ENCODE measurements around the gene CNPY3. TPM values are rescaled to one million over a fixed set of nuclear protein-coding genes. Genes with fewer than 3 reads are reported as not detected.
A peak's percentile ranks its signal among the peaks of the same experiment; 100 is the strongest.

CNPY3 gene
- total RNA-seq, 1 donor = 33.3 TPM

DNA sequence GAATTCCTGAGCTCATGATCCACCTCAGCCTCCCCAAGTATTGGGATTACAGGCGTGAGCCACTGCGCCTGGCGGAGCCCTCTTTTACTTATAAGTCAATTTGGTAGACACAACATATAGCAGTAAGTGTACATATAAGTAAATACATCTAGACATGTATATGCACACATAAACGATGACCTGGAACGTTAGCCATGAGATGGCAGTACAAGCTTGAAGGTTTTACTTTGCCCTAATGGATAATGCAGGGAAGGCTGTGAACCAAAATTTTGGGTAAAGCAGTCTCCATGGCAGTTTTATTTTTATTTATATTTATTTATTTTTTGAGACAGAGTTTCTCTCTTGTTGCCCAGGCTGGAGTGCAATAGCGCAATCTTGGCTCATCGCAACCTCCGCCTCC lies 28.8 kb downstream of the CNPY3 start:
- Histone ChIP-seq H2AFZ (ENCODE audit: low read length) (no peak overlapping the region), H3K9me3 (ENCODE audit: low read depth, low read length) (no peaks in the 10 kb centered on the region), H3K4me3 (ENCODE audit: insufficient read depth, low read length) (no peak overlapping the region), H3K27ac (ENCODE audit: low read depth, low read length) (no peak overlapping the region), H3K4me1 (ENCODE audit: insufficient read depth, low read length) (peaks cover 11% of the 10 kb centered on the region), H3K4me2 (ENCODE audit: insufficient read depth, low read length) (no peak overlapping the region), H3K27me3 (ENCODE audit: insufficient read depth, low read length) (no peaks in the 10 kb centered on the region), H3K79me2 (ENCODE audit: insufficient read depth, low read length) (no peaks in the 10 kb centered on the region), H4K20me1 (ENCODE audit: insufficient read depth, low read length) (no peaks in the 10 kb centered on the region), H3K36me3 (ENCODE audit: insufficient read depth, low read length) (peaks cover 7% of the 10 kb centered on the region)
- TF ChIP-seq, protein P1, sequence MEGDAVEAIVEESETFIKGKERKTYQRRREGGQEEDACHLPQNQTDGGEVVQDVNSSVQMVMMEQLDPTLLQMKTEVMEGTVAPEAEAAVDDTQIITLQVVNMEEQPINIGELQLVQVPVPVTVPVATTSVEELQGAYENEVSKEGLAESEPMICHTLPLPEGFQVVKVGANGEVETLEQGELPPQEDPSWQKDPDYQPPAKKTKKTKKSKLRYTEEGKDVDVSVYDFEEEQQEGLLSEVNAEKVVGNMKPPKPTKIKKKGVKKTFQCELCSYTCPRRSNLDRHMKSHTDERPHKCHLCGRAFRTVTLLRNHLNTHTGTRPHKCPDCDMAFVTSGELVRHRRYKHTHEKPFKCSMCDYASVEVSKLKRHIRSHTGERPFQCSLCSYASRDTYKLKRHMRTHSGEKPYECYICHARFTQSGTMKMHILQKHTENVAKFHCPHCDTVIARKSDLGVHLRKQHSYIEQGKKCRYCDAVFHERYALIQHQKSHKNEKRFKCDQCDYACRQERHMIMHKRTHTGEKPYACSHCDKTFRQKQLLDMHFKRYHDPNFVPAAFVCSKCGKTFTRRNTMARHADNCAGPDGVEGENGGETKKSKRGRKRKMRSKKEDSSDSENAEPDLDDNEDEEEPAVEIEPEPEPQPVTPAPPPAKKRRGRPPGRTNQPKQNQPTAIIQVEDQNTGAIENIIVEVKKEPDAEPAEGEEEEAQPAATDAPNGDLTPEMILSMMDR (IDR thresholded peaks at IDR 0.05; ENCODE audit: extremely low read depth, low read depth, low read length) = no peak
- peak; percentile 26 for DNase-seq (ENCODE audit: insufficient read length, low spot score, missing footprints)

- H3K36me3 ChIP-seq (ENCODE audit: insufficient read depth, low read length) = peaks cover 9% of the 10 kb centered on the region
- peak overlapping the region; percentile 70 for H3K4me3 ChIP-seq (ENCODE audit: insufficient read depth, low read length)
- H3K4me1 ChIP-seq (ENCODE audit: insufficient read depth, low read length) = peaks cover 11% of the 10 kb centered on the region
- H3K9me3 ChIP-seq (ENCODE audit: low read depth, low read length) = no peaks in the 10 kb centered on the region
- no peaks in the 10 kb centered on the region for H3K27me3 ChIP-seq (ENCODE audit: insufficient read depth, low read length)
- no peak overlapping the region for H3K27ac ChIP-seq (ENCODE audit: low read depth, low read length)
- no peak for DNase-seq (ENCODE audit: insufficient read length, low spot score, missing footprints)
- TF ChIP-seq, protein P1 (IDR thresholded peaks at IDR 0.05; ENCODE audit: extremely low read depth, low read depth, low read length) = no peak
- H4K20me1 ChIP-seq (ENCODE audit: insufficient read depth, low read length) = no peaks in the 10 kb centered on the region
- no peaks in the 10 kb centered on the region for H3K79me2 ChIP-seq (ENCODE audit: insufficient read depth, low read length)
- peak overlapping the region; percentile 81 for H2AFZ ChIP-seq (ENCODE audit: low read length)
- peak overlapping the region; percentile 92 for H3K4me2 ChIP-seq (ENCODE audit: insufficient read depth, low read length)
Observed at GRCh38 chr6:42959917-42960242, 30.6 kb downstream of the CNPY3 start.

DNA sequence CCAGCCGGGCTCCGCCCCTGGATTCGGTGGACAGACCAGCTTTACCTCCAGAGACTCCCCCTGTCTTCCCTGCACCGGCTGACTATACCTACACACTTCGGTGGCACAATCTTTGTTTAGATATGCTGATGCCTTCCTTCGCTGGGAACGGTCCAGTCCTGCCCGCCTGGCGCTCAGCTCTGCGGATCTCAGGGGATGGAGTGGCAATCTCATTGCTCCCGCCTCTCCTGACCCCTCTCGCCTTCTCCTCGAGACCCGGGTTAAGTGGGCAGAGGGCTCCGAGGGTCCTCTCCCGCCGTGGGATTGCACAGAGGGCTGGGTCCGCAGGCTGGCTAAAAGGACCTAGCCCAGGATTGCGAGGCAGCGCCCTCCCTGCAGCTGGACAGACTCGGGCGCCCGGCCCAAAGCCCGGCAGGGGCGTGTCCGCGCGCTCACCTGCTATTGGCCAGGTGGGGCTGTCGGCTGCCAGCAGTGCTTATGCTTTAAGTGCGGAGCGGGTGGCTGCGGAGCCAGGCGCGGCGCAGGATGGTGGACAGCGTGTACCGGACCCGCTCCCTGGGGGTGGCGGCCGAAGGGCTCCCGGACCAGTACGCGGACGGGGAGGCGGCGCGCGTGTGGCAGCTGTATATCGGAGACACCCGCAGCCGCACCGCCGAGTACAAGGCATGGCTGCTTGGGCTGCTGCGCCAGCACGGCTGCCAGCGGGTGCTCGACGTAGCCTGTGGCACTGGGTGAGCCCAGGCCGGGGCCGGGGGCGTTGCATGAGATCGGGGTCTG lies 31.2 kb downstream of the CNPY3 start, which contains the start of gene GNMT:
TSS of gene GNMT (plus strand) at position 512 of the 777 bp plus-strand sequence. CDS start at position 526, 14 bp downstream.
- Histone ChIP-seq H3K27me3 (ENCODE audit: insufficient read depth, low read length) (no peaks in the 10 kb centered on the region), H3K79me2 (ENCODE audit: insufficient read depth, low read length) (no peaks in the 10 kb centered on the region), H2AFZ (ENCODE audit: low read length) (peak within 1 kb of the TSS; percentile 81), H3K9me3 (ENCODE audit: low read depth, low read length) (no peaks in the 10 kb centered on the region), H4K20me1 (ENCODE audit: insufficient read depth, low read length) (no peaks in the 10 kb centered on the region), H3K36me3 (ENCODE audit: insufficient read depth, low read length) (peaks cover 14% of the 10 kb centered on the region), H3K4me2 (ENCODE audit: insufficient read depth, low read length) (peak within 1 kb of the TSS; percentile 92), H3K4me3 (ENCODE audit: insufficient read depth, low read length) (peak within 1 kb of the TSS; percentile 70), H3K27ac (ENCODE audit: low read depth, low read length) (no peak within 1 kb of the TSS), H3K4me1 (ENCODE audit: insufficient read depth, low read length) (peaks cover 11% of the 10 kb centered on the region)
- DNase-seq (ENCODE audit: insufficient read length, low spot score, missing footprints) = peak; percentile 88
- TF ChIP-seq, protein P1 (IDR thresholded peaks at IDR 0.05; ENCODE audit: extremely low read depth, low read depth, low read length) = no peak

- peak overlapping the region; percentile 81 for H2AFZ ChIP-seq (ENCODE audit: low read length)
- H3K4me2 ChIP-seq (ENCODE audit: insufficient read depth, low read length) = peak overlapping the region; percentile 92
Observed at GRCh38 chr6:42961020-42961470, 31.8 kb downstream of the CNPY3 start.

More at GRCh38 chr6:42961020-42961470, 31.8 kb downstream of the CNPY3 start:
- Histone ChIP-seq H4K20me1 (ENCODE audit: insufficient read depth, low read length) (no peaks in the 10 kb centered on the region), H3K27ac (ENCODE audit: low read depth, low read length) (no peak overlapping the region), H3K36me3 (ENCODE audit: insufficient read depth, low read length) (peaks cover 17% of the 10 kb centered on the region), H3K9me3 (ENCODE audit: low read depth, low read length) (no peaks in the 10 kb centered on the region), H3K27me3 (ENCODE audit: insufficient read depth, low read length) (no peaks in the 10 kb centered on the region), H3K4me1 (ENCODE audit: insufficient read depth, low read length) (peaks cover 11% of the 10 kb centered on the region), H3K4me3 (ENCODE audit: insufficient read depth, low read length) (peak overlapping the region; percentile 70), H3K79me2 (ENCODE audit: insufficient read depth, low read length) (no peaks in the 10 kb centered on the region)
- TF ChIP-seq, protein P1 (IDR thresholded peaks at IDR 0.05; ENCODE audit: extremely low read depth, low read depth, low read length) = no peak
- no peak for DNase-seq (ENCODE audit: insufficient read length, low spot score, missing footprints)

Data from osteoblast (primary cell).